Upper lobe of right lung (tissue), 1 donor: ENCODE measurements around the gene PIP4K2A. TPM values are rescaled to one million over a fixed set of nuclear protein-coding genes. Genes with fewer than 3 reads are reported as not detected.
"Not testable (repeated sequence)": the region's sequence is repeated elsewhere in the genome, so short reads cannot be mapped to it uniquely, and the experiment has no call there.

ENCODE experiments used
- ATAC-seq: fragments of 200-7000 bp; cut with Tn5 transposase; one replicate; pipeline ENCODE4 v1.9.1; 2020; ENCODE audit warnings: mild to moderate bottlenecking, moderate library complexity
- DNase-seq: peaks from one replicate; pipeline ENCODE4 v3.0.0-alpha.2; 2020
- H3K27ac ChIP-seq: fragments of 200-600 bp; one replicate; pipeline ENCODE4 v1.8.0; 2022
- H3K27me3 ChIP-seq: fragments of 200-600 bp; one replicate; pipeline ENCODE4 v1.8.0; 2022; ENCODE audit warnings: mild to moderate bottlenecking
- H3K36me3 ChIP-seq: fragments of 200-600 bp; one replicate; pipeline ENCODE4 v1.8.0; 2022
- H3K4me1 ChIP-seq: fragments of 200-600 bp; one replicate; pipeline ENCODE4 v1.8.0; 2022
- H3K4me3 ChIP-seq: fragments of 200-600 bp; one replicate; pipeline ENCODE4 v1.8.0; 2022; ENCODE audit warnings: mild to moderate bottlenecking
- H3K9me3 ChIP-seq: fragments of 200-600 bp; one replicate; pipeline ENCODE4 v1.8.0; 2022
- intact Hi-C: fragments of 100-400 bp; cut with DNase I; formaldehyde crosslinking; loops from one replicate; pipeline ENCODE4 v1.11.0; 2022
- total RNA-seq: library from RNA; stranded (reverse); fragmentation: NEBNext Ultra II Directional; extraction: Animal tissue kit (Norgen Biotek cat#: 25700); gene quantifications from one replicate; pipeline ENCODE4 v1.2.1, GENCODE V29; 2021
- TF ChIP-seq, protein P1 (sequence below): fragments of 200-600 bp; IDR thresholded peaks from one replicate; pipeline ENCODE4 v1.8.0; 2022; ENCODE audit warnings: antibody characterized with exemption
- donor health status: DM: no; HTN: yes; CAD: no; lungs with severe emphysema.

Gene PIP4K2A
- total RNA-seq, 1 donor from 2014 or later: 61.2 TPM

DNA sequence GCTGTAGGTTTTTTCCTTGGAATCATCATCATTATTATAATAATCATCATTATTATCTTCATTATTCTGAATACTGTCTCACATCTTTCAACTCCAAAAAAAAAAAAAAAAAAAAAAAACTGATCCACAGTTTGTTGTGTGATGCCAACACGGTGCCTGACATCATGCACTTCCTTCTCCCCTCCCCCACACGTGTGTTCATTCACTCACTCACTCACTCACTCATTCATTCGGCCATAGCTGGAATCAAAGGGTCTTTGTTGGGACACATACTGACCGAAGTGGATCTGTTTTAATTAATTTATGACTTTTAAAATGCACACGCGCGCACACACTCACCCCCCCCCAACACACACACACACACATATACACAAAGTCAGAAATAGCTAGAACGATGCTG, 177.8 kb downstream of the PIP4K2A start:
- Histone ChIP-seq H3K36me3 (peaks cover 33% of the 10 kb centered on the region), H3K4me3 (no peak overlapping the region), H3K27me3 (no peaks in the 10 kb centered on the region), H3K27ac (no peak overlapping the region), H3K9me3 (no peaks in the 10 kb centered on the region), H3K4me1 (no peaks in the 10 kb centered on the region)
- TF ChIP-seq, protein P1, sequence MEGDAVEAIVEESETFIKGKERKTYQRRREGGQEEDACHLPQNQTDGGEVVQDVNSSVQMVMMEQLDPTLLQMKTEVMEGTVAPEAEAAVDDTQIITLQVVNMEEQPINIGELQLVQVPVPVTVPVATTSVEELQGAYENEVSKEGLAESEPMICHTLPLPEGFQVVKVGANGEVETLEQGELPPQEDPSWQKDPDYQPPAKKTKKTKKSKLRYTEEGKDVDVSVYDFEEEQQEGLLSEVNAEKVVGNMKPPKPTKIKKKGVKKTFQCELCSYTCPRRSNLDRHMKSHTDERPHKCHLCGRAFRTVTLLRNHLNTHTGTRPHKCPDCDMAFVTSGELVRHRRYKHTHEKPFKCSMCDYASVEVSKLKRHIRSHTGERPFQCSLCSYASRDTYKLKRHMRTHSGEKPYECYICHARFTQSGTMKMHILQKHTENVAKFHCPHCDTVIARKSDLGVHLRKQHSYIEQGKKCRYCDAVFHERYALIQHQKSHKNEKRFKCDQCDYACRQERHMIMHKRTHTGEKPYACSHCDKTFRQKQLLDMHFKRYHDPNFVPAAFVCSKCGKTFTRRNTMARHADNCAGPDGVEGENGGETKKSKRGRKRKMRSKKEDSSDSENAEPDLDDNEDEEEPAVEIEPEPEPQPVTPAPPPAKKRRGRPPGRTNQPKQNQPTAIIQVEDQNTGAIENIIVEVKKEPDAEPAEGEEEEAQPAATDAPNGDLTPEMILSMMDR: no peak
- DNase-seq: no peak
- no peak for ATAC-seq
- intact Hi-C loops: no loop called here

DNA sequence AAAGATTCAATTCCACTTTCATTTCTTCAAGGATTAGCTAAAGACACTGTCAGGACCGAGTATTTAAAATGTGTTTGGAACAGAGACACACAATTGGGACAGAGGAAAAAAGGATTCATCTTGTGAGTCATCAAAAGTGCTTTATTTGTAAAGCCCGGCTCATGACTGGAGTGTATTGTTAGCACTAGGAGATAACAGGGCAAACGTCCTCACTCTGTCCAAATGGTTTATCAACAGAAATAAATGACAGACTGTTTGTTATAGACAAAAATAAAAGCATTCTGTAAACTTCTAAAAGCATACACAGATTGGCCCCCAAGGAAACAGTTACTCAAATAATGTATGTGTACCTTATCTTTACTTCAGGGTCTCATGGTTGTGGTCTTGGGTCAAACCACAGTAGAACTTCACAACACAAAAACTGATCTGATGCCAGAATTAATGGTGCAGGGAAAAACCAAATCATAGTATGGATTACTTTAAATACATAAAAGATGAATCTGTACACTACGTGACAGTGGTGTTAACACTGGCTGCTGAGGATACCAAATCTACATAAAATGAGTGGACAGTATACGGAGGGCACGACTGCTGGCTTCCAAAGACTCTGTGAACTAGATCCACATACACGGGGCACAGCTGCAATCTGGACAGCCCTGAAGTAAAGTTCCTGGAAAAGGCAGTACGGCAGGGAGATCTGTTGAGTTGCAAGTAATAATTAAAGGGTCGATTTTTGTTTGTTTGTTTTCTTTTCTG, 179.4 kb downstream of the PIP4K2A start:
- H3K27ac ChIP-seq: no peak overlapping the region
- ATAC-seq (no peak), DNase-seq (no peak)
- H3K27me3 ChIP-seq: no peaks in the 10 kb centered on the region
- TF ChIP-seq, protein P1: no peak
- no peak overlapping the region for H3K4me3 ChIP-seq
- peaks cover 17% of the 10 kb centered on the region for H3K36me3 ChIP-seq
- intact Hi-C loops: no loop called here
- no peaks in the 10 kb centered on the region for H3K9me3 ChIP-seq
- no peaks in the 10 kb centered on the region for H3K4me1 ChIP-seq

DNA sequence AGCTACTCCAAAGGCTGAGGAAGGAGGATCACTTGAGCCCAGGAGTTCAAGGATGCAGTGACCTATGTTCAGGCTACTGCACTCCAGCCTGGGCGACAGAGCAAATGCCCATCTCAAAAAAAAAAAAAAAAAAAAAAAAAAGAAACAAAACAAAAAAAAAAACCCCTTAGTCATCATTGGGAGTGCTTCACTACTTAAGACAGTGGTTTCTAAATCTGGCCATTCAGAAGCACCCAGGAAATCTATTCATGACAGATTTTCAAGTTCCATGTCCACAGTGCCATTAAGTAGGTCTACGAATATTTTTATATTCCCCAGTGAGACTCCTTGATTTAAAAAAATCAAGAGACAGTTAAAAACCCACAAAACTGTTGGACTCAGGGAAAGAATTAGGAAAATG, 182.9 kb downstream of the PIP4K2A start:
- no peaks in the 10 kb centered on the region for H3K27me3 ChIP-seq
- H3K27ac ChIP-seq: no peak overlapping the region
- H3K9me3 ChIP-seq: peaks cover 3% of the 10 kb centered on the region
- no peak overlapping the region for H3K4me3 ChIP-seq
- no peaks in the 10 kb centered on the region for H3K4me1 ChIP-seq
- intact Hi-C loops: no loop called here
- no peaks in the 10 kb centered on the region for H3K36me3 ChIP-seq
- no peak for ATAC-seq
- DNase-seq: no peak
- TF ChIP-seq, protein P1: no peak

DNA sequence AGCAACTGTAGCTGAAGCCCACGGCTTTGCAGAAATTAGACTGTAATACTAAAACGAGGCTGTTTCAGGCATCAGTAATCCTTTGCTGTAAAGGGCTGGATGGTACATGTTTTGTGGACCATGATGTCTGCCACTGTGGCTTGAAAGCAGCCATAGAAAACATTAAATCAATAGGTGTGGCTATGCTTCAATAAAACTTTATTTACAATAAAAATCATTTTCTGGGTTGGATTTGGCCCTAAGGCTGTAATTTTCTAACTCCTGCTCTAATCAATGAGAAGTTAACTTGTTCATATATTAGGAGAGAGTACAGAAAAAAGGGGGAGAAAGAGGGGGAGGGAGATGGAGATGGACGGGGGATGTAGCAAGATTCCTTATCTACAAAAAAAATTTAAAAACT, 183.4 kb downstream of the PIP4K2A start:
- Histone ChIP-seq H3K27me3 (no peaks in the 10 kb centered on the region), H3K4me1 (no peaks in the 10 kb centered on the region), H3K4me3 (no peak overlapping the region), H3K9me3 (peaks cover 3% of the 10 kb centered on the region), H3K27ac (no peak overlapping the region), H3K36me3 (no peaks in the 10 kb centered on the region)
- TF ChIP-seq, protein P1: no peak
- DNase-seq (no peak), ATAC-seq (no peak)
- intact Hi-C loops: no loop called here

DNA sequence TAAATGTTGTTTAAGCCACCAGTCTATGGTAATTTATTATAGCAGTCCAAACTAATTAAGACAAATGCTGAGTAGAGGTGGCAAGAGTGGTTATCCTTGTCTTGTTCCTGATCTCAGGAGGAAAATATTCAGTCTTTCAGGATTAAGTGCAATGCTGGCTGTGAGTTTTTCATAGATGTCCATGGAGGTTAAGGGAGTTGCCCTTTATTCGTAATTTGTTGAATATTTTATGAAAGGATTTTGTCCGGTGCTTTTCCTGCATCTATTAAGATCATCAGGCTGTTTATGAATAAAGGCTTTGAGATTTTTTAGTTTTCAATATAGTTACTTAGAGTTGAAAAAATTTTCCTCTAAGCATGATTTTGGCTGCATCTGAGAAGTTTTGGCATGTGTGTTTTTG, 186.9 kb downstream of the PIP4K2A start:
- TF ChIP-seq, protein P1: no peak
- Histone ChIP-seq H3K9me3 (peaks cover 14% of the 10 kb centered on the region), H3K4me1 (no peaks in the 10 kb centered on the region), H3K27me3 (no peaks in the 10 kb centered on the region), H3K27ac (no peak overlapping the region), H3K36me3 (no peaks in the 10 kb centered on the region), H3K4me3 (no peak overlapping the region)
- intact Hi-C loops: no loop called here
- DNase-seq: no peak
- no peak for ATAC-seq

DNA sequence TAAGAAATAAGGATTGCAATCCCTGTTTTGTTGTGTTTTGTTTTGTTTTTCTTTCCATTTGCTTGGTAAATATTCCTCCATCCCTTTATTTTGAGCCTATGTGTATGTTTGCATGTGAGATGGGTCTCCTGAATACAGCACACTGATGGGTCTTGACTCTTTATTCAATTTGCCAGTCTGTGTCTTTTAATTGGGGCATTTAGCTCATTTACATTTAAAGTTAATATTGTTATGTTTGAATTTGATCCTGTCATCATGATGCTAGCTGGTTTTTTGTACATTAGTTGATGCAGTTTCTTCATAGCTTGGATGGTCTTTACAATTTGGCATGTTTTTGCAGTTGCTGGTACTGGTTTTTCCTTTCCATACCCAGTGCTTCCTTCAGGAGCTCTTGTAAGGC, 190.0 kb downstream of the PIP4K2A start:
- H3K27me3 ChIP-seq, DNase-seq, H3K36me3 ChIP-seq, ATAC-seq, H3K27ac ChIP-seq, H3K4me3 ChIP-seq, H3K4me1 ChIP-seq, intact Hi-C loops: not testable (repeated sequence)
- H3K9me3 ChIP-seq: peaks cover 17% of the 10 kb centered on the region

DNA sequence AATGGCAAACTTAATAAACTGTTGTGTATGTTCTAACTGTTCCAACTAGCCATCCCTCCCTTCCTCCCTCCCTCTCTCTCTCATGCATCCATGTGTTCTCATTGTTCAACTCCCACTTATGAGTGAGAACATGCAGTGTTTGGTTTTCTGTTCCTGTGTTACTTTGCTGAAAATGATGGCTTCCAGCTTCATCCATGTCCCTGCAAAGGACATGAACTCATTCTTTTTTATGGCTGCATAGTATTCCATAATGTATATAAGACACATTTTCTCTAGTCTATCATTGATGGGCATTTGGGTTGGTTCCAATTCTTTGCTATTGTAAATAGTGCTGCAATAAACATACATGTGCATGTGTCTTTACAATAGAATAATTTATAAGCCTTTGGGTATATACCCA, 193.7 kb downstream of the PIP4K2A start:
- DNase-seq, H3K27me3 ChIP-seq, H3K4me3 ChIP-seq, H3K4me1 ChIP-seq, ATAC-seq, H3K27ac ChIP-seq, H3K36me3 ChIP-seq, intact Hi-C loops: not testable (repeated sequence)
- peaks cover 13% of the 10 kb centered on the region for H3K9me3 ChIP-seq
